GM18507 (cell line): Measurements from ENCODE around the gene ZNF264.
"Not testable (repeated sequence)": the region's sequence is repeated elsewhere in the genome, so short reads cannot be mapped to it uniquely, and the experiment has no call there.

Experiments
- DNase-seq: peaks from one replicate; pipeline ENCODE4 v3.0.0; 2011; ENCODE audit warnings: low read depth; ENCODE audit not compliant: insufficient read length; ENCODE audit errors: extremely low spot score
- FAIRE-seq: peaks from 2 replicates; lab custom pipeline; 2011; peaks lifted over from hg19 to GRCh38; lab: Jason Lieb, UNC

The ZNF264 gene

GRCh38 chr19:57191141-57192076 lies at the start of gene ZNF264:
TSS of gene ZNF264 (plus strand) at chr19:57191500. CDS start at chr19:57191914, 414 bp downstream.
- FAIRE-seq (peak; percentile 75), DNase-seq (peak; percentile 77)

- DNase-seq: no peak
- FAIRE-seq: no peak
Observed at GRCh38 chr19:57141699-57142098, 49.6 kb upstream of the ZNF264 start.

GRCh38 chr19:57152921-57153320 lies 38.4 kb upstream of the ZNF264 start:
- DNase-seq (no peak), FAIRE-seq (no peak)

- DNase-seq (no peak), FAIRE-seq (no peak)
Observed at GRCh38 chr19:57161985-57162539, 29.2 kb upstream of the ZNF264 start.

GRCh38 chr19:57165846-57166245 lies 25.5 kb upstream of the ZNF264 start:
- FAIRE-seq: no peak
- DNase-seq: no peak

- DNase-seq (no peak), FAIRE-seq (no peak)
Observed at GRCh38 chr19:57167385-57167784, 23.9 kb upstream of the ZNF264 start, which contains the start of gene DUXA. TSS of gene DUXA (minus strand) at chr19:57167485. CDS start at chr19:57167443, 42 bp downstream.

GRCh38 chr19:57171551-57172081 lies 19.7 kb upstream of the ZNF264 start:
- no peak for DNase-seq
- FAIRE-seq: no peak

- DNase-seq (no peak), FAIRE-seq (no peak)
Observed at GRCh38 chr19:57190301-57190700, 999 bp upstream of the ZNF264 start.

GRCh38 chr19:57192077-57192420 lies 749 bp downstream of the ZNF264 start:
- FAIRE-seq (no peak), DNase-seq (no peak)

- DNase-seq (no peak), FAIRE-seq (no peak)
Observed at GRCh38 chr19:57192993-57193392, 1.7 kb downstream of the ZNF264 start.

GRCh38 chr19:57197874-57198273 lies 6.6 kb downstream of the ZNF264 start:
- not testable (repeated sequence) for FAIRE-seq, DNase-seq

GRCh38 chr19:57202160-57202559 lies 10.9 kb downstream of the ZNF264 start:
- no peak for DNase-seq

GRCh38 chr19:57210381-57210780 lies 19.1 kb downstream of the ZNF264 start:
- no peak for DNase-seq
- no peak for FAIRE-seq

More at GRCh38 chr19:57202160-57202559, 10.9 kb downstream of the ZNF264 start:
- FAIRE-seq: no peak

GRCh38 chr19:57212109-57212508 lies 20.8 kb downstream of the ZNF264 start:
- FAIRE-seq: no peak
- no peak for DNase-seq

- FAIRE-seq: no peak
- DNase-seq: no peak
Observed at GRCh38 chr19:57227502-57227901, 36.2 kb downstream of the ZNF264 start.

GRCh38 chr19:57231686-57232085 lies 40.4 kb downstream of the ZNF264 start:
- no peak for FAIRE-seq

GRCh38 chr19:57233207-57233606 lies 41.9 kb downstream of the ZNF264 start:
- FAIRE-seq (no peak), DNase-seq (no peak)

More at GRCh38 chr19:57231686-57232085, 40.4 kb downstream of the ZNF264 start:
- DNase-seq: no peak

GRCh38 chr19:57239982-57240310 lies 48.6 kb downstream of the ZNF264 start:
- no peak for FAIRE-seq
- DNase-seq: no peak

GRCh38 chr19:57240311-57241090 lies 49.2 kb downstream of the ZNF264 start, which contains the start of gene ZNF805:
TSS of gene ZNF805 (plus strand) at chr19:57240632. CDS start at chr19:57240892, 260 bp downstream.
- FAIRE-seq: peak; percentile 98
- peak; percentile 94 for DNase-seq

- DNase-seq (no peak), FAIRE-seq (no peak)
Observed at GRCh38 chr19:57241176-57241575, 49.9 kb downstream of the ZNF264 start.
